ENCODE measurements around the gene ULBP3.
"Not testable (repeated sequence)": the region's sequence is repeated elsewhere in the genome, so short reads cannot be mapped to it uniquely, and the experiment has no call there.

ULBP3 gene

DNA sequence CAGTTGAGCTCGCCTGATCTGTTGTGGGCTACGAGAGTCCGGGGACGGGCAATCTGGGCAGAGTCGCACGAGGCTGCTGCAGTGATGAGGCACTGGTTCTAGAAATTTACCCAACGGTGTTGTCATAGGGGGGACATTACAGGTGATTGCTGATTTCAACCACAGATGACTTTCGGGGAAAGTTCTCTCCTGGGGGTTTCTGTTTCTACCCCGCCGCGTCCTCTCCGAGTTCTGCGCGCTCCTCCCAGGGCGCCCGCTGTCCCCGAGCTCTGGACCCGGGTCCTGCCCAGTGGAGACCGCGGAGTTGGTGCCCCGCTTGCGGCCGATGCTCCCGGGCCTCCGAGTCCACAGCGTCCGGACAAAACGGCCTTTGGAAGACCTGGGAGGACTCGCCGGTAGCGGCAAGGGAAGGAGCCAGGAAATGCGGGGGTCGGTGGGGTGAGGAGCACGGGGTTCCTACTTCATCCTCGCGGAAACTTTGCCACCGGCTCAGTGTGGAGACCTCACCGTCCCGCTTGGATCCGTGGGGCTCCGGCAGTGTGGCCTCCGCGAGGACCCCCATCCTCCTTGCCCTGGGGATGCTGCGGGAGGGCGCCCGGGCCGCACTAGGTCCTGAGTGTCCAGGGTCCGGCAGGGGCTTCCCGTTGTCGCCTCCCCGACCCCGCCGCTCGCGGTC, 31.3 kb downstream of the ULBP3 start:
- DNase-seq, result no peak

GRCh38 chr6:150036081-150036480, 32.8 kb downstream of the ULBP3 start:
- no peak for DNase-seq

DNA sequence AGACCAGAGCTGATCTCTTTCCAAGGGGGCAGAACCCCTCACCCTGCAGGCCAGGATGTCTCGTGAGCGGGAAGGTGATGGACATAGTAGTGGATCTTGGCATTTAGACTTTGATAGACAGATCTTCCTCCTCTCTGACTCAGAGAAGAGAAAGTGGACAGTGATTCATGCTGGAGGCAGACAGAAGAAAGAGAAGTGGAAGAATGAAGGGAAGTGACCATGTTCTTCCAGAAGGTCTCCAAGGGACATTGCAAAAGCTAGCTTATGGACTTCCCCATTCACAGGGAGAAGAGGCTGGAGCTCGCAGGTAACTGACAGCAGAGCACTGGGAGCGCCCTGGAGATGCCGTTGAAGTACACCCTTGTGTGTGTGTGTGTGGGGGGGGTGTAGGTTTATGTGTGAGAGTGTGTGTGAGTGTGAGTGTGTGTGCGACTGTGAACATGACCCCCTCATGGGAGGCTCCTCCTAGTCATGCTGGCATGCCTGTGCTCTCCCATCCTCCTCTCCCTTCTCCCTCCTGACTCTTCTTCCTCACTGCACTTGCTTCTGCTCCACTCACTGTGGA, 35.6 kb downstream of the ULBP3 start:
- no peak for DNase-seq

DNA sequence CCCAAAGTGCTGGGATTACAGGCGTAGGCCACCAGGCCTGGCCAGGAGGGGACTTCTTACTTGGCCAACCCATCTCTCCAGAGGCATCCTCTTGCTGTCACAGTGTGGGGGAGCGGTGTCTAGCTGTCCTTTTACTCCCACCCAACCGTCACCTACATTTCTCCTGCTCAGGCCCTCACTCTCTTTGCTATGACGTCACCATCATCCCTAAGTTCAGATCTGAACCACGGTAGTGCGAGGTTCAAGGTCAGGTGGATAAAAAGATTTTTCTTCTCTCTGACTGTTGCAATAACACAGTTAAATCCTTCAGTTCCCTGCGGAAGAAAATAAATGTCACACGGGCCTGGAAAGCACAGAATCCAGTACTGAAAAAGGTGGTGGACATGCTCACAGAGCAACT, 36.3 kb downstream of the ULBP3 start:
- DNase-seq, result no peak

- DNase-seq, result no peak
These were observed 38.3 kb downstream of the ULBP3 start for GRCh38 chr6:150030611-150031010.

GRCh38 chr6:150029749-150030148, 39.2 kb downstream of the ULBP3 start:
- no peak for DNase-seq

DNA sequence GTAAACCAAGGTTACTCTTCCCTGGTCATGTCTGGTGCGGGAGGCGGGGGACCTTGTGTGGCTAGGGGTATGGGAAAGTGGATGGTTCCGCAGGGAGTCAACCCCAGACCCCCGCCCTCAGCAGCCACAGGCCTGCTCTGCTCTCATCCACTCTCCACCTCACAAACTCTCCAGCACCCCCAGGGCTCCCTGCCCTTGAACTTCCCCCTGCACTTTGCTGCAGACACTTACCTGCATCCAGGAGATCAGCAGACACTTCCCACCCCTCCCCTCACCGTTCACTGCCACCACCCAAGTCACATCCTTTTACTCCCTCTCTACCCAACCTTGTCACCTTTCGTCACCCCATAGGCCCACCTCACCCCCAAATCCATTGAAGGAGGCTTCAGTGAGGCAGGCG, 39.6 kb downstream of the ULBP3 start:
- no peak for DNase-seq

DNA sequence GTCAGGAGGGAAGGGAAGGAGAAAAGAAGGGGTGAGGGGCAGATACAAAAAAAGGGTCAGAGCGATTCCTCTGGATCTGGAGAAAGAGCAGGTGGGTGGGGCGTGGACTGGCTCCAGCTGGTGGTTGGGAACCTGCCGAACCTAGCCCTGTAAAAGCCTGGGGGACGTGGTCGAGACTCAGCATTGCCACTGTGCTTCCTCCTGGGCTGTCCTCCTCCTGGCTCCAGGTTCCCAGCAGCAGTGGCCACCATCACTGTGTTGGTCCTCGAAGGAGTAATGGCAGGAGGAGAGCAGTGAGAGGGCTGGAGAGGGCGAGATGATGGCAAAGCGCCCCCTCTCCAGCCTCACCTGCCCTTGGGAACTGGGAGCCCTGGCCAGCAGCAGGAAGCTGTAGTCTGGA, 40.1 kb downstream of the ULBP3 start:
- no peak for DNase-seq

DNA sequence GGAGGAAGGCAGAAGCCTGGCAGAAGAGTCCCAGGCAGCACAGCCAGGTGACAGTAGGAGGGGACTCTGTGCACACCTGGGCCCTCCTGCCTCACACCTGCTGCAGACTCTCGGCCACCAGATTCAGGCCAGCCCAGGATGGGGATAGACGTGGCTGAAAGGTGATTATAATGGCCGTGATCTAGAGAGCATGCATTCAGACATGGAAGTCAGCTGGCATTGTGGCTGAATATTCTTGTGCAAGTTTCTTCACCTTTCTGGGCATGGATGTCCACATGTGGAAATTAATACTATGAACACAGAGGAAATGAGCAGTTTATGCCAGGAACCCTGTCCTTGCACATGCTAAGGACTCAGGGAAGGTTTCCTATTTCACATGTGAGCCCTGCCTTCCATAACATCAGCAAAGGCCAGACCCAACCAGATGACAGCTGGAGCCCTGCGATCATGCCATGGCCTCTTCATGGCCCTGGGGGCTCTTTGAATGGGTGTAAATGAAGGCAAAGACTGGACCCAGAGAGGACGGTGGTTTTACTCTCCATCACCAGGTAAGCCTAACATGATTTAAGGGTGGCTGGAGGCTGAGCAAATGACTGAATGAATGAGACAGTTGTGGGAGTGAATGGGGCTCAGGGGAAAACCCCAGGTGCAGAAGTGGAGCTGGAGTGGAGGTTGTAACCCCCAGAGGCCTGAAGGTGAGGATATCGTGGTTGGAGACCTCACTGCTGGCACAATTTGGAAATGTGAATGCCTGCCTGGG, 40.9 kb downstream of the ULBP3 start:
- DNase-seq, result no peak

- no peak for DNase-seq
These were observed 41.7 kb downstream of the ULBP3 start for GRCh38 chr6:150026976-150027805.

GRCh38 chr6:150025201-150025917, 43.6 kb downstream of the ULBP3 start, which contains the start of gene RAET1L:
Gene RAET1L, minus strand, starts transcription at chr6:150025532. Its CDS starts 61 bp downstream, at chr6:150025471.
- no peak for DNase-seq

DNA sequence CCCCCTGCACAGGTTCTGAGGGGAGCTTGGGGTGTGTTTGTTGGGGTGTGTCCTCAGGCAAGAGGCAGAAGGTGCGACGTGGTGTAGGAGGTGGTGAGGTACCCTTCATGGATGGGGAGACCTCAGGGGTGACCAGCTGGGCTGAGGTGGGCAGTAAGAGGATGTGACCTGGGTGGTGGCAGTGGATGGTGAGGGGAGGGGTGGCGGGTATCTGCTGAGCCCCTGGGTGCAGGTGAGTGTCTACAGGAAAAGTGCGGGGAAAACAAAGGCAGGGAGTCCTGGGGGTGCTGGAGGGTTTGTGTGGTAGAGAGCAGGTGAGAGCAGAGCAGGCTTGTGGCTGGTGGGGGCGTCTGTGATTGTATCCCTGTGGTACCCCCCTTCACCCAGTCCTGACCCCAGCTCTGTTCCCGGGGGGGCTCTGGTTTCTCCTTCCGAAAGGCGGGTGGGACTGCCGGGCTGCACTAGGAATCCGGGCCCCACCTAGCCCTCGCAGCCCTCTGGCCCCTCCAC, 44.2 kb downstream of the ULBP3 start:
- DNase-seq, result no peak

- DNase-seq, result not testable (repeated sequence)
These were observed 44.9 kb downstream of the ULBP3 start for GRCh38 chr6:150024021-150024420.

- DNase-seq, result not testable (repeated sequence)
These were observed 47.1 kb downstream of the ULBP3 start for GRCh38 chr6:150021870-150022269.

DNA sequence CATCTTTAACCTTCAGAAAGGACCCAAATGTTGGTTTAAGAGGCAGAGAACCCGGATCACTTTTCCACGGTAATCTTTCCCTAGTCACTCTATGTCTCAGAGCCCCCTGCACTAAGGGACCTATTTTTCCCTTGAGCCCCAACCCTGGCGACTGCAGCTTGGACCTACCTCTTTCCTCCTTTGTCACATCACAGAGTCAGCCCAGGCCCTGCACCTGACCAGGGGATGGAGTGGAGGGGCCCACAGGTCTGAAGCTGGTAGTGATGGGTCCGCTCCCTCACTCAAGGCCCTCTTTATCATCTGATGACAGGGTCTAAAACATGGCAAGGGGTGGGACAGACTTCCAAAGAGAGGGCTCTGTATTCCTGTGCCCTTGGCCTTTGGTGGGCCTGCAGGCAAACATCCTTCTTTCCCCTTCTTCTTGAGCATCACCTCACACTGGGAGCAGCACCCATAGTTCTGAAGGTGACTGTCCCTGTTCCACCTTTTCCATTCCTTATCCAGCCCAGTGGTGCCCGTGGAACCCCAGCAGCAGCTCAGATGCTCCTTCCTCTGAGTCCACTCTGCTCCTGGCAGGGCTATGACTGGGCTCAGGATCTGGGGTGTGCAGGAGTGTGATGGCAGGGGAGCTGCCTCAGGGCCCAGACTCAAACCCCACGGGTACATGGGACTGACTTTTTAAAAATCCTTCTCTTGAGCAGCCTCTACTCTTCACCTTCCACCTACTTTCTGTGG, 49.9 kb downstream of the ULBP3 start:
- no peak for DNase-seq

DNA sequence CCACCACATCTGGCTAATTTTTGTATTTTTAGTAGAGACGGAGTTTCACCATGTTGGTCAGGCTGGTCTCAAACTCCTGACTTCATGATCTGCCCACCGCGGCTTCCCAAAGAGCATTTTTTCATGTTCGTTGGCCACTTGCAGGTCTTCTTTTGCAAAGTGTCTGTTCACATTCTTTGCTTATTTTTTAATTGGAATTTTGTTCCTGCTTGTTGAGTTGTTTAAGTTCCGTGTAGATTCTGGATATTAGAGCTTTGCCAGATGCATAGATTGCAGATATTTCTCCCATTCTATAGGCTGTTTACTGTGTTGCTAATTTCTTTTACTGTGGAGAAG, 51.8 kb downstream of the ULBP3 start:
- not testable (repeated sequence) for DNase-seq

DNA sequence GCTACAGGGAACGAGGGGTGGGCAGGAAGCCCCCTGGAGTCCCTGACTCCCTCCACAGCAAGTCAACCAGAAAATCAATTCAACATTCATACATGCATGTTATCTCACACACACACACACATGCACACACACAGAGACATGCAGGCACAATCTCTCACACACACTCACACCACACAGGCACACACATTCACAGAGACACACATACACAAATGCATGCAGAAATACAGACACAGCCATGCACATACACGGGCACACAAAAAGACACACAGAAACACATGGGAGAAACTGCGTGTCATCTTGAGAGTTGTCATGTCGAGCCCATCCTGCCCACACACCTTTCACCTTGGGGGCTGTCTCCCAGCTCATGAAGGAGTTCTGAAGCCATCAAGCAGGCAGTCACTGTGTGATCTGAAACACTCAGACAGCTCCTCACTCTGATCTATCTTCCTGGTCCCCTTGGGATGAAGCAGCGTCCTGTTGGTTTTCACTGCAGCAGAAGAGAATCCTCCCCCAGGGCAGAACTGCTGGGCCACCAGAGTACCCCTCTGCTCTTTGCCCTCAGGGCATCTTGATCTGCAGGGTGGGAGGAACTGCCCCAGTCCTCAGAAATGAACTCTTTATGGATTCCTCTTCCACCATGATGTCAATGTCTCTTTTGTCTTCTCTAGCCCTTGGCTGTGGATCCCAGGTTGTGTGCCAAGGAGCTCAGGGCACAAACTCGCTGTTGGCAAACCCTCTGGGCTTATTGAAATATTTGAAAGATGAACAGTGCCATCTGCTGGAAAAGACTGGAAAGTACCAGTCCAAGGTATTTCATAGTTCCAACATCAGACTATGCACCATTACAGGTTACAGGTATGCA, 52.4 kb downstream of the ULBP3 start:
- DNase-seq, result peak; percentile 16 to 38

GRCh38 chr6:150015281-150016001, 53.5 kb downstream of the ULBP3 start:
- not testable (repeated sequence) for DNase-seq

- not testable (repeated sequence) for DNase-seq
These were observed 54.2 kb downstream of the ULBP3 start for GRCh38 chr6:150014623-150015280.

All from activated CD4-positive, alpha-beta T cell treated with anti-CD3 and anti-CD28 coated beads, Interleukin-2, amount 50 U/mL, for 4 hours (primary cell).